HG03025 (cell line): Measurements from ENCODE around the gene A1BG.

Experiments used
- ATAC-seq: cut with Tn5 transposase; IDR thresholded peaks from one replicate; pipeline ENCODE4 v1.9.1; 2021; ENCODE audit warnings: mild to moderate bottlenecking, moderate library complexity; ENCODE audit not compliant: unreplicated experiment, low FRiP score

The A1BG gene, protein sequence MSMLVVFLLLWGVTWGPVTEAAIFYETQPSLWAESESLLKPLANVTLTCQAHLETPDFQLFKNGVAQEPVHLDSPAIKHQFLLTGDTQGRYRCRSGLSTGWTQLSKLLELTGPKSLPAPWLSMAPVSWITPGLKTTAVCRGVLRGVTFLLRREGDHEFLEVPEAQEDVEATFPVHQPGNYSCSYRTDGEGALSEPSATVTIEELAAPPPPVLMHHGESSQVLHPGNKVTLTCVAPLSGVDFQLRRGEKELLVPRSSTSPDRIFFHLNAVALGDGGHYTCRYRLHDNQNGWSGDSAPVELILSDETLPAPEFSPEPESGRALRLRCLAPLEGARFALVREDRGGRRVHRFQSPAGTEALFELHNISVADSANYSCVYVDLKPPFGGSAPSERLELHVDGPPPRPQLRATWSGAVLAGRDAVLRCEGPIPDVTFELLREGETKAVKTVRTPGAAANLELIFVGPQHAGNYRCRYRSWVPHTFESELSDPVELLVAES

DNA sequence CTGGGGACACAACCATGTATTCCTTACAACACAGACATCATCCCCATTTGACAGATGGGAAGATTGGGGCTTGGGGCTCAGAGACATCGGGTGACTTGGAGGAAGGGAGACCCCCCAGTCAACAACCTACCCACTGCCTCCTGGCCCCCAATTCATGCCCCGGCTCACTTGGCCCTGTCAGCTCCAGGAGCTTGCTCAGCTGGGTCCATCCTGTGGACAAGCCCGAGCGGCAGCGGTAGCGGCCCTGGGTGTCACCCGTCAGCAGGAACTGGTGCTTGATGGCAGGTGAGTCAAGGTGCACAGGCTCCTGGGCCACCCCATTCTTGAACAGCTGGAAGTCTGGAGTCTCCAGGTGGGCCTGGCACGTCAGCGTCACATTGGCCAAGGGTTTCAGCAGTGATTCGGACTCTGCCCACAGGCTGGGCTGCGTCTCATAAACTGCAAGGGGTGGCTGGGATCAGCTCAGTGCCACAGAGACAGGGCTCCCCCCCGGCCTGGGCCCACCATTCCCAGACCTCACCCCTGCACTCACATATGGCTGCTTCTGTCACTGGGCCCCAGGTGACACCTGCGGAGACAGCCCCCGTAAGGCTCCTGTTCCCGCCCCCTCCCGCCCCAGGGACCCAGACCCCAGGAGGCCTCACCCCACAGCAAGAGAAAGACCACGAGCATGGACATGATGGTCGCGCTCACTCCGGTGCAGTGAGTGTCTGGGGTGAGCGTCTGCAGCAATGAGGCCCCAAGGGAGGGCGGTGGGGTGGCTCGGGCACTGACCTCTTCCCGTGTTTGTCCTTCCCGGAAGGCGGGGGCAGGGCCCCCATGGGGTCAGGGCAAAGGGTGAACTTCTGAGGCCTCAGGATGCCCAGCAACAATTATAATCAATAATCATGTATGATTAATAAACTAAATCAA lies at the start of gene A1BG:
TSS of gene A1BG (minus strand) at position 733 of the 912 bp plus-strand sequence. CDS start at position 678, 55 bp downstream.
- no peak for ATAC-seq

DNA sequence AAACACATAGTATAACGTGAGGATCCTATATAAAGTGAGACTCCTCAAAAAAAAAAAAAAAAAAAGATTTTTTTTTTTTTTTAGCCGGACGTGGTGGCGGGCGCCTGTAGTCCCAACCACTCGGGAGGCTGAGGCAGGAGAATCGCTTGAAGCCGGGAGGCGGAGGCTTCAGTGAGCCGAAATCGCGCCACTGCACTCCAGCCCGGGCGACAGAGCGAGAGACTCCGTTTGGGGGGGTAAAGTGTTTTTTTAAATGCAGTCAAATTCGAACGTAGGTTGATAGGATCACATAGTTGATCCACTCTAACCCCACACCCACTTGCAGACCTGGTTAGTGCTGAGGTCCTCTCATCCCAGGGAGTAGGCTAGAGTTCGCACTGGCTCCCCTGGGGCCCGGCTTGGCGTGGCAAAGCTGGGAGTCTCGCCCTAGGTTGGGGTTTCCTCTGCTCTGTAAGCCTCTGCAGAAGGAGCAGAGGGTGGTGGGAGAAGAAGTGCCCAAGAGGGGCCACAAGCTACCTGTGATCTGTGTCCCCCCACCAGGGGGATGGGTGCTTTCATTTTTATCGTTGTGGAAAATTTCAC lies 48.6 kb upstream of the A1BG start:
- no peak for ATAC-seq

DNA sequence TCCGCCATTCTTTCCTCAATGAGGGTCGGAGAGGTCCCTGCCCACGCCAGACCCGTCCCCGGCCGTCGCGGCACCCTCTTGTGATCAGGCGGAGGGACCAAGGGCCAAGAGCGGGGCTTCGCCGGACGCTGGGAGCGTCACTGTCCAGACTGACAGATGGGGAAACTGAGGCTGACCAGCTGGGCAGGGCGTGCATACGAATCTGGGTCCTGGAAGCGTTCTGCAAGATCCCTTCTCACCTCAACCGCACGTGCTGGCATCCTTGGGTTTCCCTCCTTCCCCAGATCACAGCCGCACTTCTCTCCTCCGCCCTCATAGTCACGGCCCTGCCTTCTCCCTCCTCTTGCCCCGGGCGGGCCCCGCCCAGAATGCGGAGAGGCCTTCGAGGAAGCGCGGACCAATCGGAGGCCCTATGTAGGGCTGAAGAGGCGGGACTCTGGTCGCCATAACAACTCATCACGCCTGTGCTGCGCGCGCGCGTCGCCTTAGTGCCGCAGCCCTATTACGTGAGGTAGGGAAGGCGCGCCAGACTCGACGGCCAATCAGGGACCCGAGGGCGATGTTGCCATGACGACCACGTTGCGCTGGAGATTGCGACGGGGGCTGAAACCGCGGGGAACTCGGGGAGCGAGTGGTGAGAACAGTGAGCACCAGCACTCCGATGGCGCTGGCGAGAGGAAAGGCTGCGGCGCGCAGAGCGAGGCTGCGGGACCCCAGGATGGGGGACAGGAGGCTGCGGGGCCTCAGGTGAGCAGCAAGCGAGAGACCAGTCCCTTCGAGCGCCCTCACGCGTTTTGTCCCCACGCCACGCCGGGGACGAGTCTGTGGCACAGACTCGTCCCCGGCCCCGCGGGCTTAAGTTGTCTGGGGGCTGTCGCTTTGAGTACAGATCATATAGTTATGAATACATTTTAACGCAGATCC lies 47.9 kb upstream of the A1BG start:
- ATAC-seq = peak; percentile 98

DNA sequence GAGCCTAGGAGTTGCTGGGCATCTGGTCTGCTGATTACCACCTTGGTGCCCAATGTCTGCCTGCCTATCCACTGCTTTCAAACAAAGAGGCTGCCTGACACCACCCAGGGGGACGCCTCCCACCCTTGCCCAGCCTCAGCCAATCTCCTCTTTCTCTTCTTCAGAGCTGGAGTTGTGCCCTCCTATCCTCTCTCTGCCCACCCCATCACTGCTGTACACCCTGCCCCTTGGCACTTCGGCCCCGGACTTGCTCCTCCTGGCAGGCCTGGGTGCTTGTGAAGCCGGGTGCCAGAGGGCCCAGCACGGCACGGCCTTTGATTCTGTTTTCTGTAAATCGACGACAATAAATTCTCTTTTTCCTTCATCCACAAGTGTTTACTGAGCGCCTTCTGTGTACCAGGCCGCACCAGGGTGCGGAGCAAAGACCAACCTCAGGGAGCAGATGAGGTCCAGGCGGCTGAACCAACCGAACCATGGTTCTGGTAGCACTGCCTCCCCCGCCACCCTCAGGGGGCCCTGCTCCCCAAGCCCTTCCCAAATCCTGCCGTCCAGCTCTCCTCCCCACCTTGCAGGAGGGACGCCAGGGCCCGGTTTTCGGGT lies 47.1 kb upstream of the A1BG start:
- ATAC-seq = no peak

DNA sequence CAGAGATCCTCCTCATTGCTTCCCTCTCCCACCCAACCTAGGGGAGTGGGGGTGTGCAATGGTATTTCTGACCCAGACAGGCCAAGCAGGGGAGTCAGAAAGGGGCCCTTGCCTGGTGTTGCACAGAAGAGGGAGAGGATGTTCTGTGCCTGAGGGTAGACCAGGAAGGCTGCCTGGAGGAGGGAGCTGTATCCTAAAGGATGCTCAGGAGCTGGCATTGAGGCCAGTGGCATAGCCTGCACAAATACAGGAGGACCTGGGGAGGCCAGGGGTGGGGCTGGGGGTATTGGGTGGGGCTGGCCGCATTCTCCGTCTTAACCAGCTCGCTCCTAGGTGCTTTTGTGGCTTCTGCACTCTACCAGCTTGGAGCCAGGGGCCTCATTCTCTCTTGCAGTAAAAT lies 46.6 kb upstream of the A1BG start:
- ATAC-seq = no peak

DNA sequence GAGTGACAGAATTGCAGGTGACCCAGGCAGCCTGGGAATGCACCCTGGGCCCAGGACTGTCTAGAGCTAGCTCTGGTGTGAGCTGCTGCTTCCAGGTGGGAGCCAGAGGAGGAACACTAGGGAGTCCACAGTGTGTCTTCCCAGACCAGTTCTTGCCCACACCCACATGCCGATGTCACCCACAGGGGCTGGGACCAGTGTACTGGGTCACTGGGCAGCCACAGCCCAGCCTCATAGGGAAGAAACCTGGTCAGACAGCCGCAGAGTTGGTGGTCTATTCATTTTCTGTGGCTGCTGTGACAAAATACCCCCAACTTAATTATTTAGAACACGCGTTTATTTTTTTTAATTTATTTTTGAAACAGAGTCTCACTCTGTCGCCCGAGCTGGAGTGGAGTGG lies 45.3 kb upstream of the A1BG start:
- no peak for ATAC-seq

DNA sequence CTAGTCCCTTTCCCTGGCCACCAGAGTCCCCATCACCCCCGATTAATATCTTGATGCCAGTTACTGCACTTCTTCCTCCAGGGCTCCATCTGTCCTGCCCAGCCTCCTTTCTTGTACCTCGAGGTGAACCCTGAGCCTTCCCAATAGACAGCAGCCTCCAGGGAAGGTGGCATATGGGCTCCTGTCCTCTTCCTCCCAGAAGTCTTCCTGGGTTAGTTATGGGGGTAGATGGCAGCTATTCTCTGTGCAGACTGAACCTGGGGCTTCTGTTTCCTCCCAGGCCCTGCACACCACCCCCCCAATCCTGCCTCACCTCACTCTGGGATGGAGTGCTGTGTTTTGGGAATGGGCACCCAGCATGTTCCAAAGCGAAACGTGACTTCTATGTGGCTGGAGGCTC lies 44.8 kb upstream of the A1BG start:
- no peak for ATAC-seq

DNA sequence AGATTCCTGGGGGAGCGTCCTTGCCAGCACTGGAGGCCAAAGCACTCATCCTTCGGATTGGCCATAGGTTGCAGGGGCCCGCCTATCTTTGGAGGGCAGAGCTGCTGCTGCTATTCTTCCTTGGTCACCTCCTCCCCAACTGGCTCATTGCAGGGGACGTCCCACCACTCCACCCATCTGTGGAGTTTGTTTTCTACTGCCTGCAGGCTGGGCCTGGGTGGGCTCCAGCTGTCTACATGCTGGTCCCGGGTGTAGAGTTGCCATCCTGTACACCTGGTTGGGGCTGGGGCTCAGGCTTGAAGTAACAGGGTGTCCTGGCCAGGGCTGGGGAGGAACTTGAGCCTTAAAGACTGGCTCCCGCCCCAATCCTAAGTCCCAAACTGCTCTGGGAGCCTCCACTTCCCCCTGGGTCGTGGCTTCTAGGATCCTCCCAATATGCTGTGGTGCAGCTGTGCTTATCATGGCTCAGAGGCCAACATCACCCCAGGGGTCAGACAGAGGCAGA lies 44.3 kb upstream of the A1BG start:
- ATAC-seq = no peak

DNA sequence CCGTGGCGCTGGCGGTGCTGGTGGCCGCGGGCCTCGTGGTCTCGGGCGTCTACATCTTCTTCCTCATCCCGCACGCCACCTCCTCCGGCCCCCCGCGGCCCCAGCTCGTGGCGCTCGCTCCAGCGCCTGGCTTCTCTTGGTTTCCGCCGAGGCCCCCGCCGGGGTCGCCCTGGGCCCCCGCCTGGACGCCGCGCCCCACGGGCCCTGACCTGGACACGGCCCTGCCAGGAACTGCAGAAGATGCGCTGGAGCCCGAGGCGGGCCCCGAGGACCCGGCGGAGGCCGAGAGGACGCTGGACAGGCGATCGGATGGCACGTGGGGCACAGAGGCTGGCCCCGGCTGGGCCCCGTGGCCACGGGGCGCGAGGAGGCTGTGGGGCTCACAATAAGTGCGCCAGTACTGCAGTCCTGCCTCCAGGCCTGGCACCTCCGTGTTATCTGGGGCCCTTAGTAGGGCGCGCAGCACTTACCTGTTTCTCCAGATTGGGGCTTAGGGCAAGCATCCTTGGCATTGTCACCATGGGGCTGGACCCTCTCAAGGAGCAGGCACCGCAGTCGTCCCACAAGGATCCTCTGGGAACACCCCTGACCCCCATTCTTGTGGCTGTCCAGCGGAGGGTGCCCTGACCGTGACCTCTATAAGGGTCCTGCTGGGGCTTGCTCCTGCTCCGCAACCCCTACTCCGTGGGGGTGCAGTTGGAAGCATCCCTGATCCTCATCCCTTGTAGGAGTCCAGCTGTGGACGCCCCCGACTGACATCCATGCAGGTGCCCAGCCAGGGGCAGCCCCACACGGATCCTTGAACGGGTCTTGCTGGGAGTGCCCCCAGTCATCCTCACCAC lies 43.6 kb upstream of the A1BG start:
- no peak for ATAC-seq

DNA sequence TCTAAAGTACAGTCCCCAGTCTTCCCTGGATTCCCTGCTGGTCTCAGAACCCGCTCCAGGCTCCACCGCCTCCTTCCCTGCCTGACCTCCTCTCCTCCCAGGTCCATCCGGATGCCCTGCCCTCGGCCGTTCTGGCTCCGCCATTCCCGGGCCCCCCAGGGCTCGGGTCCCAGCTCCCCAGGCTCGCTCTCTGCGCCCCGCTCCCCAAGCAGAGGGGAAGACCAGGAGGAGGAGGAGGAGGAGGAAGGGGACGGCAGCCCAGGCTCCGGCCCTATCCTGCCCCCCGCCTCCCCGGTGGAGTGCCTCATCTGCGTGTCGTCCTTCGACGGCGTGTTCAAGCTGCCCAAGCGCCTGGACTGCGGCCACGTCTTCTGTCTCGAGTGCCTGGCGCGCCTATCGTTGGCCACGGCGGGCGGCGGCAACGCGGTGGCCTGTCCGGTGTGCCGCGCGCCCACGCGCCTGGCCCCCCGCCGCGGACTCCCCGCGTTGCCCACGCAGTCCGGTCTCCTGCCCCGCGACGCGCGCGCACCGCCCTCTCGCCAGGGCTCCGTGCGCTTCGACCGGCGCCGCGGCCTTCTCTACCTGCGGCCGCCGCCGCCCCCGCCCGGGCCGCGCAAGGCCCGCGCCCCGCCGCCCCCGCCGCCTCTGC lies 42.8 kb upstream of the A1BG start:
- no peak for ATAC-seq

DNA sequence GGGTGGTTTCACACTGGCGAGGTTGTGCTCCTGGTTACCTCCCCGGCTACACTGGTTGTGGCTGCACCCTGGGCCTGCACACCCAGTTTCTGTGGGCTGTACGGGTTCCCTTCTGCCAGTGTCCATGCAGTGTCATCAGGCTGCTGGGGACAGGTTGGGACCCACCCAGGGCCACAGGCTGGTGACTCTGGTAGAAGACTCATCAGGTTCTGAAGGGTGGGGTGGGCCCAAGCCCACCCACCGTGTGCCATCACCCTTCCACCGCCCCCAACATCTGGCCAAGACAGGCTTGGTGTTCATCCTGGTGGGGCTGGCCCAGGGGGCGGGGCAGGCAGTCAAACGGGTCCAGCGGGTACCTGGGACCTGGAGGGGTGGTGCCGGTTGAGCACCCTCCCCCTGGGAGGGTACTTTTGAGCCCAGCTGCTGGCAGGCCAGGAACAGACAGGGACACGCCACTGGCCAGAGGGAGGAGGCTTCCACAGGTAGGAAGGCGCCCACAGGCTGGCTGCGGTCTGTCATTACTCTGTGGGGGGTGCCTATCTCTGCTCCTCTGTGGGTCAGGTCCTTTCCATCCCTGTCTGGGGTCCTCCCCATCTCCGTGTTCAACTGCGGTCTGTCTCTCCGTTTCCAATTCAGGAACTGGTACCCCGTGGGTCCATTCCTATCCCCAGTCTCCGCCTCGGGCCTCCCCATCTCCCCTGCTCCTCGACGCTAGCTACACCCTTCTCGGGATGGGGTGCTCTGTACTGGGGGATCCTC lies 42.1 kb upstream of the A1BG start, which contains the start of gene RNF225:
TSS of gene RNF225 (plus strand) at position 437 of the 759 bp plus-strand sequence. CDS start 434 bp downstream, outside the sequence.
- no peak for ATAC-seq

DNA sequence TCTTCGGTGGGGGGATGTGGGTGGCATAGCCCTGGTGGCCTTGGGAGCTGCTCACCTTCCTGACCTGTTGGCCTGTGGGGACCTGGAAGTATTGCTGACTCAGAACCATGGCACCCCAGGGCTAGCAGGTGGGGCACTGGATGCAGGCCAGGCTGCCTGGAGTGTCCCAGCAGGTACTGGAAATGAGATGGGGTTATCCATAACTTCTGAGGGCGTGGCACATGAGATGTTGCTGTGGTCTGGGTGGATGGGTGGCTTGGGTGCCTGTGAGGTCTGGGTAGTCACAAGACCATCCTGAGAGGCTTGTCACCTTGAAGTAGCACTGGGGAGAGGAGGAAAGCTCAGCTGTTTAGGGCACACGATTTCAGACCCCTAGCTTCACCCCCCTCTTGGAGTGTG lies 41.5 kb upstream of the A1BG start:
- no peak for ATAC-seq

DNA sequence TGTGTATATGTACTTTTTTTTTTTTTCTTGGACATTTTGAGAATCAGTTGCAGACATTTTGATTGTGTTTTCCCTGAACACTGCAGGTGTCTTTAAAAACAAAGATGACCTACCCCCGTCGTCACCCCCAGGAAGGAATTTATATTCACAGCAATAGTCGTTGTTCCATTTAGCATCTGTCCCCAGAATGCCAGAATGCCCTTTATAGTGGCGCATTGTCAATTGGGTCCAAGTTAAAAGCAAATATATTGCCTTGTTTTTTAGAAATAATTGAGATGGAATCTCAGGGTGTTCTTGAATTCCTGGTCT lies 40.4 kb upstream of the A1BG start:
- ATAC-seq = no peak

DNA sequence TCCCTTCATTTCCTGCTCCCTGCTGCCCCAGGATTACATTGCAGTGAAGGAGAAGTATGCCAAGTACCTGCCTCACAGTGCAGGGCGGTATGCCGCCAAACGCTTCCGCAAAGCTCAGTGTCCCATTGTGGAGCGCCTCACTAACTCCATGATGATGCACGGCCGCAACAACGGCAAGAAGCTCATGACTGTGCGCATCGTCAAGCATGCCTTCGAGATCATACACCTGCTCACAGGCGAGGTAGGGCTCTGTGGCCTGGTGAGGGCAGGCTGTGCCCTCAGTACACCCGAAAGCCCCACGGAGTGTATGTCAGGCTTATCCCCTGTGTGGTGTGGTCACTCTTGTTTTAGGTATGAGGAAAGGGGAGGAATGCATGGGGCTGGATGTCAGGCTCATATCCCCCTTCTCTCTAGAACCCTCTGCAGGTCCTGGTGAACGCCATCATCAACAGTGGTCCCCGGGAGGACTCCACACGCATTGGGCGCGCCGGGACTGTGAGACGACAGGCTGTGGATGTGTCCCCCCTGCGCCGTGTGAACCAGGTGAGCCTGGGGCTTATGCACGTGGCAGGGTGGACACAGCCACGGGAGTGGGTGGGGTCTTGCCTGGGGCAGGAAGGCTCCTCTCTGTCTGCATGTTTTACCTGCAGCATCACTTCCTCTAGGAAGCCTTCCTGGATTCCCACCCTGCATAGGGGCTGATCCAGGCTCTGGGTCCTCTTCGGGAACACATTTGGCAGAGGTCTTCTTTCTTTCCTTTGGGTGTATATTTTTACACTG lies 39.8 kb upstream of the A1BG start:
- no peak for ATAC-seq

DNA sequence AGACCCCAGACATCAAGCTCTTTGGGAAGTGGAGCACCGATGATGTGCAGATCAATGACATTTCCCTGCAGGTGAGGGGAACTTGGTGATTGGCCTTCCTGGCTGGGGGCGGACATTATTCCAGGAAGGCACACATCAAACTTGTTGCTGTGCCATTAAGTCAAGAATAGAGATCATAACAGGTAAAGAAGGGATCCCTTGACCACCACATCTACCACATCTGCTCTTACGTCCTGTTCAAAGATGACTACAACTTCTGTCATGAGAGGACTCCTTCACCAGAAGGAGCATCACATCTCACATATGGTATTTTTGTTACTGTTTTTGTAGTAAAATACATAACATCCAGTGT lies 34.9 kb upstream of the A1BG start:
- no peak for ATAC-seq

DNA sequence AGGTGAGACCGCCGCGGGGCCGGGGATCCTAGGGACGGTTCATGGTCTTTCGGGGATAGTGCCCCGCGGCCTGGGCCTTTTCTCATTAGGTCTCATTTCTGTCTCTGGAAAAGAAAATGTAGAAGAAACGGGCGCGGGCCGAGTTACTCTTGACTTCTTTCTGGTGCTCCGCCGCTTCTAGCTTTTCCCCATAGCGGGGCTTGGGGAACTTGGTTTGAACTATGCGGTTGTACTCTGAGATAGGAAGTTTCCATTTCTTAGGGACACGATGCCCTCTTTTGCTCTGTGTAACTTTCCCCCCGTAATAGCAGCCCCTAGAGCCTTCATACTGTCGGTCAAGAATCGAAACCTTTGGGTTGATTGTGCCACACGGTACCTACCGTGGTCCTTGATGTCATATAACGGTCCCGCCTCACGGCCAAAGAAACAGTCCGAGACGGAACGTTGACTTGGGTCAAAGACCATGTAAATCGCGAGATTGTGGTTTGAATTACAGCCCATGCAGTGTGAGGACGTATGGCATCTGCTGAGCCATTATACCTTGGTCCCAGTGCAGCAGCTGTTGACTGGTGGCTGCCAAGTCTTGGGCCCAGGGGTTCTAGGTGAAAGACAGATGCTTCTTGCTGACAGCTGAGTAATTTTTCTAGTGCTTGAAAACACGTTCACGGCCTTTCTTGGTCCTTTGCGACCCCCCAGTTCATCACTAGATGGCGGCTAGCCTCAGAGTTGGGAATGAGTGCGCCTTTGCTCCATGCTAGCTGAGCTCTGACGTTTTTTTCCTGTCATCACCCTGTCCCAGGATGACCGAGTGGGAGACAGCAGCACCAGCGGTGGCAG lies 34.3 kb upstream of the A1BG start:
- ATAC-seq = no peak
